NCI-H460 (cell line): ENCODE measurements around the gene TPSB2. TPM values are rescaled to one million over a fixed set of nuclear protein-coding genes. Genes with fewer than 3 reads are reported as not detected.

Source experiments
- DNase-seq: peaks from one replicate; pipeline ENCODE4 v3.0.0-alpha.2; 2016; ENCODE audit warnings: low read depth; ENCODE audit errors: extremely low read depth
- total RNA-seq: library from RNA; depleted of rRNA; stranded (reverse); fragments of >200 nt; shearing (Covaris generic); gene quantifications from 2 replicates; pipeline ENCODE4 v1.2.3, GENCODE V29; 2014

The TPSB2 gene
- total RNA-seq, 1 experiment from 2014 or later, result not detected

DNA sequence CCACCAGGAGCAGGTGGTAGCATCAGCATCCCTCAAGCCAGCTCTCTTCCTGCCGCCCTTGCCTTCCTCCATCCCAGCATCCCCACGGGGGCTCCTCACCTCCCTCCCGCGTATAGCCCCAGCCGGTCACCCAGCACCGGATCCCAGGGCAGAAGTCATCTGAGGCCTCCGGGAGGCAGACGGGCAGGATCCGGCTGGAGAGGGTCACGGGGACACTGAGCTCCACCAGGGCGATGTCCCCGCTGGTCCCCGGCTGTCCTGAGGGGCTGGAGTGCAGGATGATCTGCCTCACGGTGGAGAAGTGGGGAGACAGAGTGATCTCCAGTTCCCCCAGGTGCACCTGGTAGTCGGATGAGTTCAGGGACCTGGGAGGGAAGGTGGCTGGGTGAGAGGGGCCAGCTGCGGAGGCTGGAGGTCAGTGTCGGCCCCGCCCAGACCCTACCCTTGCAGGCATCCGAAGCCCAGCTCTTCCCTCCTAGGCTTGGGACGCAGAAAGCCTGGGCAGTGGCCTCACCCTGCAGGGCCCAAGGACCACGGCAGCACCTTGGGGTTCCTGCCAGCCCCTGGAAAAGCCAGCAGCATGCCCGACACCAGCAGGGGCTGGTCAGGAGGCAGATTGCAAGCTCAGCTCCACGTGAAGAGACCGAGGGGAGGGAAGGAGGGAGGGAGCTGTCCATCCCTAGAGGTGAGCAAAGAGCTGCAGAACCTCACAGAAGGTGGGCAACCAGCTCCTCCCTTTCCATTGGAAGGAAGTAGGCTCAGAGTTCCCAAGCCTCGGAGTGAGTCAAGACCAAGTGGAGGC, 7.2 kb downstream of the TPSB2 start:
- no peak for DNase-seq

DNA sequence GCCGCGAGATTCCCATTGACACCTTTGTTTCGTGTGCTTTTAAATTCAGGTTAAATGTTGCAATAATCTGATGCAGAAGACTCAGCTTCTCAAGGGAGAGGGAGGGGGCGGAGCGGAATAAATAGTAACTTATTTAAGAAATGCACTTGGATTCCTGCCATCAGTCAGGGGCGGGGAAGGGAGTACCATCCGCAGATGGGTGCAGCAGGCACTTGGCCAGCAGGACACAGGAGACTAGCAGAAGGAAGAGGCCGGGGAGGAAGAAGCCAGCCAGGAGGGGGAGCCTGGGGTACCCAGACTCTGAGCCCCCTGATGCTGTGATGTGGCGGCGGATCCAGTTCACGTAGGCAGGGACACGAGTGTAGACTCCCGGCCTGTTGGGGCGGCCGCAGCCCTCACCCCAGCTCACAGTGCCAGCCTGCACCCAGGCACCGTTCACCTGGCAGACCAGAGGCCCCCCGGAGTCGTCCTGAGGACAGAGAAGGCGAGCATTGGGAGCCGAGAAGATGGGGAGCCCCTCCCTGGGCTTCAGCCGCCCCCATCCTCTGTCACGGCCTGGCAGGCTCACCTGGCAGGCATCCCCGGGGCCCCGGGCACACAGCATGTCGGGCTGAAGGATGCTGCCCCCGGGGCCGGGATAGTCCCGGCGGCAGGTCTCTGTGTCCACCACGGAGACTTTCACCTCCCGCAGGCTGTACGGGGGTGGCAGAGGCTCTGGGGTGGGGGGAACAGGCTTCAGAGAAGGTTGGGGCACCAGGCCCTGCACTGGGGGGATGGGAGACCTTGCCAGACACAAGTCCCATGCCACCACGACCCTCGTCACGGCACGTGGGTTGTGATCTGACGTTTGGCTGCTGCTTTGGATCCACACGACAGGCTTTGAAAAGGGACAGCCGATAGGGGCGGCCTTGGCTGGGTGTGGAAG, 8.1 kb downstream of the TPSB2 start:
- no peak for DNase-seq

DNA sequence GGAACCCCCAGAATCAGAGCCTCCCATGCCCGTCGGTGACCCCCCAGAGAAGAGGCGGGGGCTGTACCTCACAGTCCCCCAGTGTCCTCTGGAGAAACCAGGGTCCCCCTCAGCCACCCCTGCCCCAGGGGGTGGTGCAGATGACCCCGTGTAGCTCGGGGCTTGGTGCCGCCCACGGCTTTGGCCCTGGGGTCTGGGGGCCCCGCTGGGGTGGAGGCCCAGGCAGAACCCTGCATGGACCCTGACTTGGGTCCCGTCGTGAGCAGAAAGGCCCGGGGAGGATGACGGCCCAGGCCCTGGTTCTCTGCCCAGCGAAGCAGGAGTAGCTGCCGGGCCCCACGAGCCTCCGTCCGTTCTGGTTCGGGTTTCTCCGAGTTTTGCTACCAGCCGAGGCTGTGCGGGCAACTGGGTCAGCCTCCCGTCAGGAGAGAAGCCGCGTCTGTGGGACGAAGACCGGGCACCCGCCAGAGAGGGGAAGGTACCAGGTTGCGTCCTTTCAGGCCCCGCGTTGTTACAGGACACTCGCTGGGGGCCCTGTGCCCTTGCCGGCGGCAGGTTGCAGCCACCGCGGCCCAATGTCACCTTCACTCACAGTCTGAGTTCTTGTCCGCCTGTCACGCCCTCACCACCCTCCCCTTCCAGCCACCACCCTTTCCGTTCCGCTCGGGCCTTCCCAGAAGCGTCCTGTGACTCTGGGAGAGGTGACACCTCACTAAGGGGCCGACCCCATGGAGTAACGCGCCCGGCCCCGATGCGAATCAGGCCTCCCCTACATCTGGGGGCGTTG, 8.9 kb downstream of the TPSB2 start:
- DNase-seq, result no peak

DNA sequence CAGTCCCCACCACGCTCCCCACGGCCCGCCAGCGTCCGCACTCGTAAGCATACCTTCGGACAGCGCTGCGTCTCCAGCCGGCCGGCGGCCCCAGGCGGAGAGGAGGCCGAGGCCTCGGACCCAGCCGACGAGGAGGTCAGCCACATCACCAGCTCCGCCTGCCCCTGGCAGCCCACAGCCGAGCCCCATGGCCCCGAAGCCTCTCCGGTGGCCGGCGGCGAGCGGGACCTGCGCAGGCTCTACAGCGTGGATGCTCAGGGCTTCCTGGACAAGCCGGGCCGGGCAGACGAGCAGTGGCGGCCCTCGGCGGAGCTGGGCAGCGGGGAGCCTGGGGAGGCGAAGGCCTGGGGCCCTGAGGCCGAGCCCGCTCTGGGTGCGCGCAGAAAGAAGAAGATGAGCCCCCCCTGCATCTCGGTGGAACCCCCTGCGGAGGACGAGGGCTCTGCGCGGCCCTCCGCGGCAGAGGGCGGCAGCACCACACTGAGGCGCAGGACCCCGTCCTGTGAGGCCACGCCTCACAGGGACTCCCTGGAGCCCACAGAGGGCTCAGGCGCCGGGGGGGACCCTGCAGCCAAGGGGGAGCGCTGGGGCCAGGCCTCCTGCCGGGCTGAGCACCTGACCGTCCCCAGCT, 9.8 kb downstream of the TPSB2 start:
- no peak for DNase-seq

DNA sequence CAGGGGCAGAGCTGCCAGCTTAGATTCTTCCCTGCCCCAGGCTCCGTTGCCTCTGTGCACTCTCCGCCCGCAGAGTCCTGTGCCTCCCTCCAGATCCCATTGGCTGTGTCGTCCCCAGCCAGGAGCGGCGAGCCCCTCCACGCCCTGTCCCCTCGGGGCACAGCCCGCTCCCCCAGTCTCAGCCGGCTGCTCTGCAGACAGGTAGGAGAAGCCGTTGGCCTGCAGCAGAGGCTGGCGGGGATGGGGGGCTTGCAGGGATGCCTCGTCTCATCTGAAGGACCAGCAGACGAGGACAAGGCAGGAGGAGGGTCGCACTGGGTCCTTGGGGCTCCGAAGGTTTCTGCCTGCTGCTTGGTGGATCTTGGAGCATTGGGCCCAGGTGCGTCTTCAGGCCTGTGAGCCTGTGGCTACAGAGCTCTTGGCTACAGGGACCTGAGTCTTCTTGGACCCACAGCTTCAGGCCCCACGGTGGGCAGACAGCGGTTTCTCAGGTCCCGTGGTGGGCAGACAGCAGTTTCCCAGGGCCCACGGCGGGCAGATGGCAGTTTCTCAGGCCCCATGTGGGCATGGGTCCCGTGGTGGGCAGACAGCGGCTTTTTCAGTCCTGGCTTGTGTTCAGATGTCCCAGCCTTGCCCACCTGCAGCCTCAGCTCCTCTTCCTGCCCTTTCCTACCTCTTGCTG, 10.9 kb downstream of the TPSB2 start:
- no peak for DNase-seq

DNA sequence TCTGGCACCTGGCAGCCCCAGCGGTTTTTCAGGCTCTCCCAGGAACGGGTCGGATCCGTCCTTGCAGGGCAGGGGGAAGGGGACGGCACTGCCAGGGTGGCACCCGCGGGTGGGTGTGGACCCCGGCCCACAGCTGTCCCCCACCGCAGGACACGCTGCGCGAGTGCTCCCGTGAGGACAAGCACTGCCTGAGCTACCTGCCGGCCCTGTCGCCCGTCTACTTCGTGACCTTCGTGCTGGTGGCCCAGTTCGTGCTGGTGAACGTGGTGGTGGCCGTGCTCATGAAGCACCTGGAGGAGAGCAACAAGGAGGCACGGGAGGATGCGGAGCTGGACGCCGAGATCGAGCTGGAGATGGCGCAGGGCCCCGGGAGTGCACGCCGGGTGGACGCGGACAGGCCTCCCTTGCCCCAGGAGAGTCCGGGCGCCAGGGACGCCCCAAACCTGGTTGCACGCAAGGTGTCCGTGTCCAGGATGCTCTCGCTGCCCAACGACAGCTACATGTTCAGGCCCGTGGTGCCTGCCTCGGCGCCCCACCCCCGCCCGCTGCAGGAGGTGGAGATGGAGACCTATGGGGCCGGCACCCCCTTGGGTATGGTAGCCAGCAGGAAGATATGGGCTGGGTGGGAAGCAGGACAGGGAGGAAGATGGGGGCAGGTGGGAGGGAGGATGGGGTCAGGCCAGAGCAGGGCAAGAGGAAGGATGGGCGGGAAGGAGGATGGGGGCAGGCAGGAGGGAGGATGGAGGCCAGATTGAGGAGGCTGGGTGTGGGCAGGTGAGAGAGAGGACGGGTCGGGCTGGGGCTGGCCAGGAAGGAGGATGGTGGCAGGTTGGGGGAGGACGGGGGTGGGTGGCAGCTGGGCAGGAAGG, 11.7 kb downstream of the TPSB2 start:
- DNase-seq, result no peak

DNA sequence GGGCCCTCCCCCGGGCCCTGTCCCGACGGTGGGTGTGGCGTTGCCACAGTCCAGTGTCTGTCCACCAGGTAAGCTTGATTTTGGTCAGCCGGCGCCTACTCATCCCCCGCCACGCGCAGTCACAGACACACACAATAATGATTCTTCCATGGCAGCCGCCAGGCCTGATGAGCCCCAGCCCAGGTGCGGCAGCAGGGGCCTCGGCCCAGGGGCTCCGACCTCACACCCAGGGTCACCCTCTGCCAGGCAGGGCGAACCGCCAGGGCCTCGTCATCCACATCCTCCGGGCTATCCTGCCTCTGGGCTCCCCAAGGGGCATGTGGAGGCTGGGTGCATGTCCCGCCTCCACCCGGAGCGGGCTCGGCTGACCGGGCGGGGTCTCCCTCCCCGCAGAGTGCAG, 12.5 kb downstream of the TPSB2 start:
- DNase-seq, result no peak

DNA sequence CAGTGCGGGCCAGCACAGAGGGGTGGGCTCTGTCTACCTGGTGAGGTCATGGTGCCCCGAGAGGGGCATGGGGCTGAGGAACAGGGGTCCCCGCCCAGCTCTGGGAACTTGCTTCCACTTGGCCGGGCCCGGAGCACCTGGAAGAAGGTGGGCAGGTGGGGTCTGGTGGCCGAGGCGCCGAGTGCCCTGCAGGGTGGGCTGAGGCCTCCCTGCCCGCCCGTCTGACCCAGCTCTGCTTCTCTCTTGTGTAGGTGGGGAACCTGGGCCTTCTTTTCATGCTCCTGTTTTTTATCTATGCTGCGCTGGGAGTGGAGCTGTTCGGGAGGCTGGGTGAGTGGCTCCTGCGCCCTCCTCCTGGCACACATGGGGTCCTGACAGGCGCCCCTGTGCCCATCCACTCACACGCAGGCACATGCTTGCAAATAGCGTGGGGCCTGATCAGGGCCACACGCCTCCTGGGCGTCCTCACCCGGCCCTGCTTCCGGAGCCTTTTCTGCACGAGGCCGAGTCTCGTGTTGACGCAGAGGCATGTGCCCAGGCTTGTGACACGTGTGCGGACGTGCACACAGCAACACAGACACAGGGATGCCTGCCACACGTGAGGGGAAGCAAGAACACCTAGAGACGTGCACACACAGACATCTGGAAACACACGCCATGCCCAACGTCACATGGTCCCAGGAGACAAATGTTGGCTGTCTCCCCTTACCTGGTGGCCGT, 13.1 kb downstream of the TPSB2 start:
- no peak for DNase-seq

DNA sequence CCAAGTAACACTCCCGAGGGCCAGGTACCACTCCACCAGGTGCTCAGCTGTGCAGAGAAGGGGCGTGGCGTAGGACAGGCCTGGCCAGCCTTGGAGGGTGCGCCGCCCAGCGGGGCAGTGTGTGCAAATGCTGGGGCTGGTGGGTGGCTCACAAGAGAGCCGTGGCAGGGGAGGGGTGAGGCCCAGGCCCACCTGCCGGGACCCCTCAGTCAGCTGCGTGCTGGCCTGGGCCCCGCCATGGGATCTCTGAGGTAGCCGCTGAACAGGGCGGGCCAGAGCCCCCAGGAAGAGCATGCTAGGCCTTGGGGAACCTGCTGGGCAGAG, 13.7 kb downstream of the TPSB2 start:
- DNase-seq, result no peak

DNA sequence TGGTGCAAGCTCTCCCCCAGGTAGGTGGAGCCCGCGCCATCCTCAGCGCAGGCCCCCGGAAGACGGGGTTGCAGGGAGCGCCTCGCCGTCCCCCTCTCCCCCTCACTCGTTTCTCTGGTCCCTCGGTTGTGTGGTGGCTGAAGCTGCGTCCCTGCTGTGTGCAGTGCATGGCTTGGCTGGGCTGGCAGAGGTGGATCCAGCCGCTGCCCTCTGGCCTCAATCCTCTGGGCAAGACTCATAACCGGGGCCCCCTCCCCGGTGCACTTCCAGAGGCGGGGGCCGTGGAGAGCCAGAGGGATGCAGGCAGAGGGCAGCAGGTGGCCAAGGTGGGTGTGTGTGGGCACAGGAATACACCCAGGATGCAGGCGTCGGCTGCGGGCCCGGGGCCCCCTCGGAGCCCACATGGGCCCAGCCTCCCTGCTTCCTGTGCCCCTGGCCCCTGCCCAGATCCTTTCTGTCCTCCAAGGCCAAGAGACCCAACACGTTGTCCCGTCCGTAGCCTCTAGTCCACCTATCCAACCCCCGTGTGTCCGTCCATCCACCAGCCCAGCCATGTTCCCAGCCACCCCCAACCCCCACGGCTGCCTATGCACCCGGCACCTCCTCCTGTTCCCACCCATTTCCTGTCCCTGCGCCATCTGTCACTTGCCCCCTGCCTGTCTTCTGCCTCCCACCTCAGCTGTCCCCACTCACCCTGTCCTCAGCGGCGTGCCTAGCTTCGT, 14.2 kb downstream of the TPSB2 start:
- DNase-seq, result no peak

DNA sequence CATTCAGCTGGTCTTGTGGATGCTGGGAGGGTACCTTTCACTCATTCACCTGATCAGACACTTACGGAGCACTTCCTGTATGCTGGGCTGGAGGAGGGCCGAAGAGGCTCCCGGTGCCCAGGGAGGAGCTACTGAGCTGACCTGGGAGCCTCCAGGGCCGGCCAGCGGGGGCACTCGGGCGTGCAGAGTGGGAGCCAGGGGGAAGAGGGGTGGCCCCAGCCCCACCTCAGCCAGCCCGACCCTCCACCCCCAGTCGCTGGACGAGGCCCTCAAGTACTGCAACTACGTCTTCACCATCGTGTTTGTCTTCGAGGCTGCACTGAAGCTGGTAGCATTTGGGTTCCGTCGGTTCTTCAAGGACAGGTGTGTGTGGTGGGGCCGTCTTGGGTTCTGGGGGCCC, 15.3 kb downstream of the TPSB2 start:
- DNase-seq, result no peak

DNA sequence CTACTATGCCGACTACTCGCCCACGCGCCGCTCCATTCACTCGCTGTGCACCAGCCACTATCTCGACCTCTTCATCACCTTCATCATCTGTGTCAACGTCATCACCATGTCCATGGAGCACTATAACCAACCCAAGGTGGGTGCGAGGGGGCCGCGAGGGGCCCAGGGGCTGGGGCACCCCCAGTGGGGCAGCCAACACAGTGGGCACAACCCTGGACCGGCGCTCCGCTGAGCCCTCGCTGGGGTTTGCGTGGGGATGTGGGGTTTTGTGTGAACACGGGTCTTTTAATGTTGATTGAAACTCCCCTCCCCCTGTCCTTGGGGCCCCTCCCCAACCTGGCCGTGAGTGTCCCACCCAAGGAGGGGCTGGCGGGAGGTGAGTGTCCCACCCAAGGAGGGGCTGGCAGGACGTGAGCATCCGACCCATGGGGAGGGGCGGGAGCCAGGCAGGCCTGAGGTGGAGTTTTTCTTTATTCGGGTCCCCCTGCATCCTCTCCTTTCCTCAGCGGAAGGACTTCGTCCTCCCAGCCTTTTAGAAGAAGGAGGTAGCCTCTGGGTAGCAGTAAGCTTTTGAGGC, 16.1 kb downstream of the TPSB2 start:
- DNase-seq, result no peak

DNA sequence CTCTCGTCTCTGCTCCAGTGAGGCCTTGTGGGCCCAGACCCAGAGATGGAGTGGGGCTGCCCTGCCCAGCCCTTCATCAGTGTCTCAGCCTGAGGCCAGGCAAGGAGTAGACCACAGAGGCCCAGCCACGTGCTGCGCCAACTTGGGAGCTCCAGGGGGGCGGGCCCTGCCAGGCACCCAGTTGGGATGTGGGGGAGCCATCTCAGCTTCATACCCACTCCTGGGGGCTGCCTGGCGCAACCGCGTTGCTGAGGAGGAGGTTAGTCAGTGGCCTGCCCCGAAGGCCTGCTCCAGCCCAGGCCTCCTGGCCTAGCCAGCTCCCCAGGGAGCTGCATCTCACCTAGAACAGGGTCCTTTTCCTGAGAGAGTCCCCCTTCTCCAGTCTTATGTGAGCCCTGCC, 16.8 kb downstream of the TPSB2 start:
- no peak for DNase-seq

DNA sequence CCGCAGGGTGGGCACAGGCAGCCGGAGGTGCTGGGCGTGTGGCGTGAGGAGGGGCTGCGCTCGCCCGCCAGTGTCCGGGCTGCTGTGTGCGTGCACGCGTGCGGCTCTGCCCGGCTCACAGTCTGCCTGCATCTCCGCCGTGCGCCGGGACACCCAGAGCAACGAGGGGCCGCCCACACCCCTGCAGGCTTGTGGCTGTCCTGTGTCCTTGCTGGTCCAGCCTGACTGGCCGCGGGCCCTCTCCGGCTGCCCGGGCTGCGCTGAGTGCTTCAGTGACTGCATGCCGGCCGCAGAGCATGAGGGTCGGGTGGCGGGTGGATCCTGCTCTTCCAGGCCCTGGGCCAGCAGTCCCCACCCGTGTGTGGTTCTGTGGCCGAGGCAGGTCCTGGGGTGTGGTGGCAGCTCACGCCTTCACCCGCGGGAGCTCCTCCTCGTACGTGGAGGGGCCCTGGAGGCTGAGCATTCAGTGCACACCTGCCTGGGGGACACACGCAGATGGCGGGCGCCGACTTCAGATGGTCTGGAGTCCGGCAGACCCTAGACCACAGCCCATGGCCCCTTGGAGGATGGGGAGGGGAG, 17.3 kb downstream of the TPSB2 start:
- no peak for DNase-seq

DNA sequence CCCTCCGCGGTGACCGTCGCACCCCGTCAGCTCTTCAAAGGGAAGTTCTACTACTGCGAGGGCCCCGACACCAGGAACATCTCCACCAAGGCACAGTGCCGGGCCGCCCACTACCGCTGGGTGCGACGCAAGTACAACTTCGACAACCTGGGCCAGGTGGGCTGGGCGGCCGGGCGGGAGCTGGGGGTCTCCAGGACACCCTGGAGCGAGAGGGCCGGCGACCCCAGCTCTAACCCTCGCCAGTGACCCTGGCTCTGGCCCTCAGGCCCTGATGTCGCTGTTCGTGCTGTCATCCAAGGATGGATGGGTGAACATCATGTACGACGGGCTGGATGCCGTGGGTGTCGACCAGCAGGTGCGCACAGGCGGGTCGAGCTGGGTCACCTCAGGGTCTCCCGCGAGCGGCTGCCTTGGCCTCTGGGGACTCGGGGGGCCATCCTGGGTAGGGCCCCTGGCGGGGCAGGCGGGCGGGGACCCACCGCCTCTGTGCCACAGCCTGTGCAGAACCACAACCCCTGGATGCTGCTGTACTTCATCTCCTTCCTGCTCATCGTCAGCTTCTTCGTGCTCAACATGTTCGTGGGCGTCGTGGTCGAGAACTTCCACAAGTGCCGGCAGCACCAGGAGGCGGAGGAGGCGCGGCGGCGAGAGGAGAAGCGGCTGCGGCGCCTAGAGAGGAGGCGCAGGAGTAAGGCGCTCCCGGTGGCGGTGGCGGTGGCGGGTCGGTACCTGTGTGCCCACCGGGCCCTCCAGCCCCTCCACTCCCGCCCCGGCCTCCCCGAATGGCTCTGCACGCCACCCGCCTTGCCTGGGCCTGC, 18.3 kb downstream of the TPSB2 start:
- DNase-seq, result no peak

DNA sequence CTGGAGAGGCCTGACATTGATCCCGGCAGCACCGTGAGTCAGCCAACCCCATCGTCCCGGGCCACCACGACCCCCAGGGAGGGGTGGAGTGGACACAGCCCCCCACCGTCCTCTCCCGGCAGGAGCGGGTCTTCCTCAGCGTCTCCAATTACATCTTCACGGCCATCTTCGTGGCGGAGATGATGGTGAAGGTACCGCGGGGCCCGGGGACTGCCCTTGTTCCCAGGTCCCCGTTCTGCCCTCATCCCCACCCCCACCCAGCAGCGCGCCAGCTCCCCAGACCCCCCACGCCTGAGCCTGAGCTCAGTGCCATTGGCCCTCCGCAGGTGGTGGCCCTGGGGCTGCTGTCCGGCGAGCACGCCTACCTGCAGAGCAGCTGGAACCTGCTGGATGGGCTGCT, 19.5 kb downstream of the TPSB2 start:
- no peak for DNase-seq
